ENCODE results near the gene KIF26B. TPM values are rescaled to one million over a fixed set of nuclear protein-coding genes. Genes with fewer than 3 reads are reported as not detected.

KIF26B gene
- total RNA-seq, 1 donor from 2014 or later, result 0.49 TPM

GRCh38 chr1:245131026-245131393, 23.8 kb upstream of the KIF26B start:
- Histone ChIP-seq H3K9me3 (no peaks in the 10 kb centered on the region), H3K27me3 (no peaks in the 10 kb centered on the region), H3K27ac (no peak overlapping the region), H3K4me1 (peaks cover 7% of the 10 kb centered on the region), H3K36me3 (no peaks in the 10 kb centered on the region), H3K4me3 (no peak overlapping the region)
- no peak for DNase-seq (ENCODE audit: extremely low spot score in 2 of 2)
- TF ChIP-seq POLR2A (IDR thresholded peaks at IDR 0.05) (no peak), POLR2AphosphoS5 (IDR thresholded peaks at IDR 0.05; ENCODE audit: insufficient read depth in 1 of 2, low read depth in 1 of 2) (no peak)
- TF ChIP-seq, protein P1, sequence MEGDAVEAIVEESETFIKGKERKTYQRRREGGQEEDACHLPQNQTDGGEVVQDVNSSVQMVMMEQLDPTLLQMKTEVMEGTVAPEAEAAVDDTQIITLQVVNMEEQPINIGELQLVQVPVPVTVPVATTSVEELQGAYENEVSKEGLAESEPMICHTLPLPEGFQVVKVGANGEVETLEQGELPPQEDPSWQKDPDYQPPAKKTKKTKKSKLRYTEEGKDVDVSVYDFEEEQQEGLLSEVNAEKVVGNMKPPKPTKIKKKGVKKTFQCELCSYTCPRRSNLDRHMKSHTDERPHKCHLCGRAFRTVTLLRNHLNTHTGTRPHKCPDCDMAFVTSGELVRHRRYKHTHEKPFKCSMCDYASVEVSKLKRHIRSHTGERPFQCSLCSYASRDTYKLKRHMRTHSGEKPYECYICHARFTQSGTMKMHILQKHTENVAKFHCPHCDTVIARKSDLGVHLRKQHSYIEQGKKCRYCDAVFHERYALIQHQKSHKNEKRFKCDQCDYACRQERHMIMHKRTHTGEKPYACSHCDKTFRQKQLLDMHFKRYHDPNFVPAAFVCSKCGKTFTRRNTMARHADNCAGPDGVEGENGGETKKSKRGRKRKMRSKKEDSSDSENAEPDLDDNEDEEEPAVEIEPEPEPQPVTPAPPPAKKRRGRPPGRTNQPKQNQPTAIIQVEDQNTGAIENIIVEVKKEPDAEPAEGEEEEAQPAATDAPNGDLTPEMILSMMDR (IDR thresholded peaks at IDR 0.05), result no peak
- intact Hi-C loops (cut with DNase I), result no loop called here

DNA sequence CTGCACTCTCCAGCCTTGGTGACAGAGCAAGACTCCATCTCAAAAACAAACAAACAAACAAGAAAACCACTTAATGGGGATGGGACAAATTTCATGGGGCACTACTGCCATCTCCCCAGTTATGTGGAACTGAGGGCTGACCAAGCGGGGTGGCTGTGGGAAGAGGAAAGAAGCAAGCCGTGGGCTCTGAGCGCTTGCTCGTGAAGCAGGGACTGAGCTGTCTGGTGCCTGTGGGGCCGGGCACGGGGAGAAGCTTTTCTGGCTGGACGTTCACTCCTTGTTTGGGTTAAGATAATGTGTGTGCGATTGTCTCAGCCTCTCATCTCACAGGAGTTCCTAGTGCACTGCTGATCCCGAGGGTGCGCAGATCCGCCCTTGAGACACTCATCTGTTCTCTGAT, 22.0 kb upstream of the KIF26B start:
- Histone ChIP-seq H3K4me3 (no peak overlapping the region), H3K27ac (no peak overlapping the region), H3K36me3 (no peaks in the 10 kb centered on the region), H3K27me3 (no peaks in the 10 kb centered on the region), H3K9me3 (no peaks in the 10 kb centered on the region), H3K4me1 (peaks cover 7% of the 10 kb centered on the region)
- intact Hi-C loops (cut with DNase I), result no loop called here
- no peak for DNase-seq (ENCODE audit: extremely low spot score in 2 of 2)
- TF ChIP-seq, protein P1 (IDR thresholded peaks at IDR 0.05), result no peak
- TF ChIP-seq POLR2AphosphoS5 (IDR thresholded peaks at IDR 0.05; ENCODE audit: insufficient read depth in 1 of 2, low read depth in 1 of 2) (no peak), POLR2A (IDR thresholded peaks at IDR 0.05) (no peak)

GRCh38 chr1:245133995-245134715, 20.6 kb upstream of the KIF26B start:
- no peak for TF ChIP-seq POLR2AphosphoS5 (IDR thresholded peaks at IDR 0.05; ENCODE audit: insufficient read depth in 1 of 2, low read depth in 1 of 2)
- TF ChIP-seq POLR2A (IDR thresholded peaks at IDR 0.05), result no peak
- TF ChIP-seq, protein P1 (IDR thresholded peaks at IDR 0.05), result no peak
- H3K27me3 ChIP-seq, result no peaks in the 10 kb centered on the region

DNA sequence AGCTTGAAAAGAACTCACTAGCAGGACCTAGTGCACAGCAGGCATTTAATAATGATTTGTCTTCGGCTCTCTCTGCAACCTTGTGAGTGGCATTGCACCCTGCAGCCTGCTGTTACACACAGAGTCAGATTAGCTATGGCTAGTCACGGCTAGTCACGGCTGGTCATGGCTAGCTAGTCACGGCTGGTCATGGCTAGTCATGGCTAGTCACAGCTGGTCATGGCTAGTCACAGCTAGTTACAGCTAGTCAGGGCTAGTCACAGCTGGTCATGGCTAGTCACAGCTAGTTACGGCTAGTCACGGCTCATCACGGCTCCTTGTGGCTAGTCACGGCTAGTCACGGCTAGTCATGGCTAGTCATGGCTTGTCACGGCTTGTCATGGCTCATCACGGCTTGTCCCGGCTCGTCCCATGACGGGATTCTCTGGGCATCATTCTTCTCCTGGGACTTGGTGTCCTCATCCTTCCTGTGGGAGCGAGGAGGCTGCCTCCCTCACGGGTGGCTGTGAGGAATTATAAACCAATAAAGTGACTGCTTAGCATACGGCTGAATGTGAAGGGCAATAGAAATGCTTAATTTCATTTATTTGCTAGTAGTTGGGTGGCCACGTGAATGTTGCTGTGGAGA, 12.5 kb upstream of the KIF26B start:
- Histone ChIP-seq H3K36me3 (no peaks in the 10 kb centered on the region), H3K4me3 (no peak overlapping the region), H3K27ac (no peak overlapping the region), H3K4me1 (no peaks in the 10 kb centered on the region), H3K27me3 (no peaks in the 10 kb centered on the region), H3K9me3 (no peaks in the 10 kb centered on the region)
- TF ChIP-seq POLR2A (IDR thresholded peaks at IDR 0.05) (no peak), POLR2AphosphoS5 (IDR thresholded peaks at IDR 0.05; ENCODE audit: insufficient read depth in 1 of 2, low read depth in 1 of 2) (no peak)
- TF ChIP-seq, protein P1 (IDR thresholded peaks at IDR 0.05), result no peak
- intact Hi-C loops (cut with DNase I), result no loop called here
- no peak for DNase-seq (ENCODE audit: extremely low spot score in 2 of 2)

More at GRCh38 chr1:245133995-245134715, 20.6 kb upstream of the KIF26B start:
- no peak for DNase-seq (ENCODE audit: extremely low spot score in 2 of 2)
- intact Hi-C loops (cut with DNase I), result no loop called here
- H3K4me1 ChIP-seq, result peaks cover 7% of the 10 kb centered on the region
- H3K27ac ChIP-seq, result no peak overlapping the region
- H3K9me3 ChIP-seq, result no peaks in the 10 kb centered on the region
- no peaks in the 10 kb centered on the region for H3K36me3 ChIP-seq
- H3K4me3 ChIP-seq, result no peak overlapping the region

DNA sequence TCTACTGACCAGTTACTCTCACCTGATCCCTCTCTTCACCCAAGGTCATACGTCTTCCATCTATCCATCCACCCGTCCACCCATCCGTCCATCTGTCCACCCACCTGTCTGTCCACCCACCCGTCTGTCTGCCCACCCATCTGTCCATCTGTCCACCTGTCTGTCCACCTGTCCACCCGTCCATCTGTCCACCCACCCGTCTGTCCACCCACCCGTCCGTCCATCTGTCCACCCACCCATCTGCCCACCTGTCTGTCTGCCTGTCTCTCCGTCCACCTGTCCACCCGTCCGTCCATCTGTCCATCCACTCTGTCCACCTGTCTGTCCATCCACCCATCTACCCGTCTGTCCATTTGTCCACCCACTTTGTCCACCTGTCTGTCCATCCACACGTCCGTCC, 11.8 kb upstream of the KIF26B start:
- TF ChIP-seq POLR2A (IDR thresholded peaks at IDR 0.05) (no peak), POLR2AphosphoS5 (IDR thresholded peaks at IDR 0.05; ENCODE audit: insufficient read depth in 1 of 2, low read depth in 1 of 2) (no peak)
- TF ChIP-seq, protein P1 (IDR thresholded peaks at IDR 0.05), result no peak
- Histone ChIP-seq H3K4me3 (no peak overlapping the region), H3K36me3 (no peaks in the 10 kb centered on the region), H3K27me3 (no peaks in the 10 kb centered on the region), H3K4me1 (no peaks in the 10 kb centered on the region), H3K27ac (no peak overlapping the region), H3K9me3 (no peaks in the 10 kb centered on the region)
- intact Hi-C loops (cut with DNase I), result no loop called here
- DNase-seq (ENCODE audit: extremely low spot score in 2 of 2), result no peak
